Right lobe of liver (tissue), 6 donors: ENCODE results near the gene ISL2. TPM values are rescaled to one million over a fixed set of nuclear protein-coding genes. Genes with fewer than 3 reads are reported as not detected.

Source experiments
- ATAC-seq, 4 donors: fragments of 200-7000 bp; cut with Tn5 transposase; one replicate each; pipeline ENCODE4 v1.9.1; 2020; ENCODE audit warnings: mild to moderate bottlenecking in 4 of 4, moderate library complexity in 4 of 4
- DNase-seq, 3 donors: peaks; one replicate each; pipeline ENCODE4 v3.0.0-alpha.2; 2020
- H3K27ac ChIP-seq, 3 donors: fragments of 200-600 bp; one replicate each; pipeline ENCODE4 v1.8.0; 2022
- H3K27me3 ChIP-seq, 2 donors: fragments of 200-600 bp; one replicate each; pipeline ENCODE4 v1.8.0; 2022
- H3K36me3 ChIP-seq, 4 donors: fragments of 200-600 bp; sonication (generic) in 1 of 4; one replicate each; pipeline versions ENCODE4 v1.5.1 to v1.8.0; 2017 to 2022; ENCODE audit warnings: control low read depth in 1 of 4
- H3K4me1 ChIP-seq, 4 donors: fragments of 200-600 bp; sonication (generic) in 1 of 4; one replicate each; pipeline versions ENCODE4 v1.5.1 to v1.8.0; 2017 to 2022; ENCODE audit warnings: control low read depth in 1 of 4
- H3K4me3 ChIP-seq, 3 donors: fragments of 200-600 bp; one replicate each; pipeline ENCODE4 v1.8.0; 2022
- H3K9me3 ChIP-seq, 4 donors: fragments of 200-600 bp; sonication (generic) in 1 of 4; one replicate each; pipeline versions ENCODE4 v1.5.1 to v1.8.0; 2017 to 2022; ENCODE audit warnings: control low read depth in 1 of 4
- CTCF ChIP-seq, 4 donors: fragments of 200-600 bp in 3 of 4; fragments of 450-650 bp in 1 of 4; IDR thresholded peaks; one replicate each; pipeline versions ENCODE4 v1.5.1 to v1.8.0; 2016 to 2022; ENCODE audit warnings: antibody characterized with exemption in 4 of 4, mild to moderate bottlenecking in 2 of 4
- POLR2A ChIP-seq: fragments of 450-650 bp; IDR thresholded peaks from one replicate; pipeline ENCODE4 v1.6.1; 2017; ENCODE audit warnings: antibody characterized with exemption, mild to moderate bottlenecking
- WGBS: methylation state at CpG from one replicate; pipeline ENCODE4 v1.1.6; 2018; ENCODE audit warnings: low coverage, low lambda C conversion rate; ENCODE audit not compliant: insufficient coverage; ENCODE audit errors: missing lambda C conversion rate; 5-methylcytosine and 5-hydroxymethylcytosine counted together
- intact Hi-C, 2 donors: fragments of 100-400 bp; cut with DNase I; formaldehyde crosslinking; loops; one replicate each; pipeline versions ENCODE4 v1.11.2 to v1.14.1; 2022
- total RNA-seq, 6 experiments: library from RNA; depleted of rRNA in 2 of 6; stranded (reverse); fragments of >200 nt in 2 of 6; fragmentation: NEBNext Ultra II Directional in 3 of 6; extraction: Animal tissue kit (Norgen Biotek cat#: 25700) in 3 of 6; gene quantifications; one replicate each; pipeline versions ENCODE4 v1.1.0 to v1.2.4, GENCODE V29; 2016 to 2023
- donor health status: DM: no; HTN: yes; CAD: no.
- donor health status: DM: no; HTN: no; CAD: no.
- donor health status: DM: no; HTN: no; CAD: no.
- donor health status: DM: no; HTN: yes; CAD: no.
- donor health status: DM: no; HTN: yes; CAD: no.

Gene ISL2
- total RNA-seq, 6 experiments from 2014 or later, result not detected

- WGBS, result 97% methylated on average over 2 of the region's 2 CpGs
- Histone ChIP-seq H3K27ac (no peak overlapping the region), H3K4me1 (no peaks in the 10 kb centered on the region), H3K9me3 (no peaks in the 10 kb centered on the region), H3K27me3 (no peaks in the 10 kb centered on the region), H3K4me3 (no peak overlapping the region), H3K36me3 (no peaks in the 10 kb centered on the region)
- DNase-seq, result no peak
- TF ChIP-seq CTCF (IDR thresholded peaks at IDR 0.05) (no peak), POLR2A (no peak)
- intact Hi-C loops, result no loop called here
- ATAC-seq, result no peak
These were observed 46.6 kb downstream of the ISL2 start for GRCh38 chr15:76382987-76383728.

GRCh38 chr15:76384409-76384808, 47.8 kb downstream of the ISL2 start:
- no peak for ATAC-seq
- WGBS, result 98% methylated on average over 2 of the region's 2 CpGs

GRCh38 chr15:76386178-76386577, 49.6 kb downstream of the ISL2 start:
- TF ChIP-seq POLR2A, result no peak
- no peak for TF ChIP-seq CTCF (IDR thresholded peaks at IDR 0.05)
- H3K9me3 ChIP-seq, result no peaks in the 10 kb centered on the region
- no peak for DNase-seq
- no peak for ATAC-seq
- intact Hi-C loops, result no loop called here
- no peaks in the 10 kb centered on the region for H3K4me1 ChIP-seq
- no peaks in the 10 kb centered on the region for H3K36me3 ChIP-seq
- H3K27ac ChIP-seq, result no peak overlapping the region
- H3K27me3 ChIP-seq, result no peaks in the 10 kb centered on the region
- WGBS, result 100% methylated on average over 2 of the region's 2 CpGs
- H3K4me3 ChIP-seq, result no peak overlapping the region

More at GRCh38 chr15:76384409-76384808, 47.8 kb downstream of the ISL2 start:
- H3K4me1 ChIP-seq, result no peaks in the 10 kb centered on the region
- no peaks in the 10 kb centered on the region for H3K36me3 ChIP-seq
- no peak overlapping the region for H3K4me3 ChIP-seq
- DNase-seq, result no peak
- no peak for TF ChIP-seq CTCF (IDR thresholded peaks at IDR 0.05)
- no peak for TF ChIP-seq POLR2A
- H3K27me3 ChIP-seq, result no peaks in the 10 kb centered on the region
- H3K27ac ChIP-seq, result no peak overlapping the region
- intact Hi-C loops, result no loop called here
- no peaks in the 10 kb centered on the region for H3K9me3 ChIP-seq

- 100% methylated on average over 2 of the region's 2 CpGs for WGBS
- no peak for TF ChIP-seq POLR2A
- DNase-seq (no peak), ATAC-seq (no peak)
- Histone ChIP-seq H3K36me3 (no peaks in the 10 kb centered on the region), H3K27me3 (no peaks in the 10 kb centered on the region), H3K27ac (no peak overlapping the region), H3K4me3 (no peak overlapping the region), H3K4me1 (no peaks in the 10 kb centered on the region), H3K9me3 (no peaks in the 10 kb centered on the region)
- intact Hi-C loops, result no loop called here
These were observed 50.4 kb downstream of the ISL2 start for GRCh38 chr15:76386926-76387325.

- H3K27me3 ChIP-seq, result no peaks in the 10 kb centered on the region
- no peak overlapping the region for H3K27ac ChIP-seq
- DNase-seq (no peak), ATAC-seq (no peak)
- no peaks in the 10 kb centered on the region for H3K36me3 ChIP-seq
- no peak overlapping the region for H3K4me3 ChIP-seq
- H3K9me3 ChIP-seq, result no peaks in the 10 kb centered on the region
- TF ChIP-seq CTCF (IDR thresholded peaks at IDR 0.05) (no peak), POLR2A (no peak)
- intact Hi-C loops, result no loop called here
- no peaks in the 10 kb centered on the region for H3K4me1 ChIP-seq
These were observed 54.0 kb downstream of the ISL2 start for GRCh38 chr15:76390571-76390970.
